T1000 (cell line): ENCODE results near the gene ZBTB16.

Experiments used
- DNase-seq: peaks from one replicate; lab custom pipeline; 2025; ENCODE audit warnings: mixed read lengths; lab: John Stamatoyannopoulos, UW

Gene ZBTB16

DNA sequence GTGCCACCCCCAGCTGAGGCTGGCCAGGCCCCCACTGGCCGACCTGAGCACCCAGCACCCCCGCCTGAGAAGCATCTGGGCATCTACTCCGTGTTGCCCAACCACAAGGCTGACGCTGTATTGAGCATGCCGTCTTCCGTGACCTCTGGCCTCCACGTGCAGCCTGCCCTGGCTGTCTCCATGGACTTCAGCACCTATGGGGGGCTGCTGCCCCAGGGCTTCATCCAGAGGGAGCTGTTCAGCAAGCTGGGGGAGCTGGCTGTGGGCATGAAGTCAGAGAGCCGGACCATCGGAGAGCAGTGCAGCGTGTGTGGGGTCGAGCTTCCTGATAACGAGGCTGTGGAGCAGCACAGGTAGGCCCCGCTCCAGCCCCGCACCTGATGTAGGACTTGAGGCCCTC lies 4.7 kb downstream of the ZBTB16 start:
- DNase-seq = no peak

DNA sequence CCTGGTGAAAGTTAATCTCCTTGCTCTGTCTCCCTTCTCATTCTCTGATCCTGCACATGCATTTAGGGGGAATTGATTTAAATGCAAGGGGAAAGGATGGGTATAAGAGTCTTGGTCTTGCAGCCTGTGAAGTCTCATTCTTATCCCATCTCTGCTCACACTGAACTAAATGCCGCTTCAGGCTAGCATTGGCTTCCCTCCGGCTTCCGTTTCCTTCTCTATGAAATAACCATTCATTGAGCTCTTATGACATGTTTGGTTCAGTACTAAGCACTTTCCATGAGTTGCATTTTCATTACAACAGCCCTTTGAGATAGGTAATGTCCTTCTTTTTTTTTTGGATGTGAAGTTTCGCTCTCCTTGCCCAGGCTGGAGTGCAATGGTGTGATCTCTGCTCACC lies 5.6 kb downstream of the ZBTB16 start:
- DNase-seq = no peak

DNA sequence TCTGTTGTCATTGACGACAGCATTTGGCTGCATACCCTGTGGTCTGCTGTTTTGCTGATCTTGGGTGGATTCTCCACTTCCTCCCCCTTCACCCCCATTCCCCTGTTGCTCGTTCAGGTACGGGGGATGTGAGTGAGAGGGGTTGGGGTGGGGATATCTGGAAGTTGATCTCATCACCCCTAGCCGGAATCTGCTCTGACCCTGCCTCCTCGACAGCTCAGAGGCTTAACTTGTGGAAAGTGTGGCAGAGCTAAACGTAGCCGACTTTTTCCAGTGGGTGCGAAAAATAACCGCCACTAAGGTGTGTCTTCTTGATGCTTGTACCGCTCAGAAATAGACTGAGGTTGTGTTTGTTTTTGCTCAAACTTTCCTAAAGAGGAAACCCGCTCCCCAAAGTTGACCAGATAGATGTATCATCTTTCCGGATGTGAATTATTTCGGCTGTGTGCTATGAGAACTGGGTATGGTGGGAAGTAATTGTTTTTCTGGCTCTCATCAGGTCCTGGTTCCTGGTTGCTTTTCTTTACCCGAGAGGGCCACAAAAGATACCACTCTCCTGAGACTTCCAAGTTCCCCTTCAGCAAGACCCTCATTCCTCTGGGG lies 6.6 kb downstream of the ZBTB16 start:
- DNase-seq = no peak

DNA sequence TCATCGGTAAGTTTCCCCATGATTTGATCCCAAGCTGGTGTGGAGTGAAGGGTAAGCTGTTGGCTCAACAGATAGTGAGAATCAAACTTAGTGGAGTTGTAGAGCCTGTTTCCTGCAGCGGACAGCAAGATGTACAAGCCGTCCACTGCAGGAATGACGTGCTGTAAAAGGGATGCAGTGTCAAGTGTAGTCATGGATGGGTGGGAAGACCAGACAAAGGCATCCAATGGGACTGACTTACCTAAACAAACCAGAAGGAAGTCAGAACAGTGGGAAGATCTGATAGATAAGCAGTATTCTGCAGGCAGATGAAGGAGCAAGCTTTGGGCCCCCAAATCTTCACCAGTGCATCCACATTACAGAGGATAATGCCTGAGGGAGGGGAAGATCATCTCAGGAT lies 8.8 kb downstream of the ZBTB16 start:
- DNase-seq = no peak

DNA sequence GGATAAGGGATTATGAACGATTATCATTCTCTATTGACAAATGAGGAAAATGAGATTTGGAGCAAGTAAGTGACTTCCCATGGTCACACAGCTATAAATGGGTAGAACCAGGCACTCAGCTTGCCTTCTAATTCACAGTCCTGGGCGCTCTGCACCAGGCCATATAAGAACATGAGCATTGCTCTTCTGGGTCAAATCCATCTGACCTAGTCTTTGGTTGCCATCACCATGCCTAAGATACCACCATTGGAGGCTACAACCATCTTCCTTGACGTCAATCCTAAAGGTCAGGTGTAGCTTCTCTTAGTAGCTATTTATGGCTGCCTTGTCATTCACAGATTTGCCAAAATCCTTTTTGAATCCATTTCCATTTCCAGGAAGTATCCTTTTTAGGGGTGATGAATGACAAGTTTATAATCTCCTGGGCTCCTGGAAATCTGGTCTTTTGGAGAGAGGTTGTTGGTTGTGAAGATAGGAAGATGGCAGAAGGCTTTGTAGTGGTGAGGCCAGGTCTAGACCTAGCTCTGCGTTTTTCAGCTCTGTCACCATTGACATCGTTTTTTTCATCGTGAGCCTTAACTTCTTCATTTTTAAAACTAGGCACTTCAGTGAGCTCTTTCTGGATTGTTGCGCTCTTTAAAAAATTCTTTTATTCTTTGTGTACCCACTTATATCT lies 11.1 kb downstream of the ZBTB16 start:
- DNase-seq = no peak

DNA sequence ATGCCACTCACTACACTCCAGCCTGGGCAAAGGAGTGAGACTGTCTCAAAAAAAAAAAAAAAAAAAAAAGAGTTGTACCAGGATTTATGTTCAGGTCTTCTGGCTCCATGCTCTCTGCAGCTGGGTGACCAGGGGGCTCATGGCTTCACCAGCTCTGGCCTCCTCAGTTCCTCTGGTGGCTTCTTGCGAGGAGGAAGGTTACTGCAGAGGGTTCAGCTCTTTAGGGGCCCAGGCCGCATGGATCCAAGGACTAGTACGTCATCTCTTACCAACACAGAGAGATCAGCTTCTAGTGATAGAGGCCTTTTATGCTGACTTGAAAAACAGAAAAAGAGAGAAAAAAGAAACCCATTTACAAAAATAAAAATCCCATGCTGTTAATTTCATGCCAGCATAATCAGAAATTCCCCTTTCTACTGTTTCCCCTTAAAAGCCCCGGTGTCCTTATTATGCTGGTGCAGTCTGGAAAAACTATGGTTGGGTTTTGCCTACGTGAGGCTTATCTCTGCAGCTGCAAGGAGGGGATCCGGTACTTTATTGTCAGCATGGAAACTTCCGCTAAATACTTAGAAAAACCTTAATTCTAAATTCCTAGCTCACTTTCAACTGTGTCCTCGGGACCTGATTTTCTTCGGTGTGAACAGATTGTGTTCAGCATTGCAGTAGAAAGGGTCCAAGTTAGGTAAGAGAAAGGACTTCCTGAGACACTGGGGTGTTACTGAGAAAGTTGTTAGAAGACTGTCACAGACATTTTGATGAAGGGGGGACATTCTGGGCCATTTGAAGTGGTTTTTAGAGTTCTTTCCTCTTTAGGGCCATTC lies 13.7 kb downstream of the ZBTB16 start:
- DNase-seq = no peak

DNA sequence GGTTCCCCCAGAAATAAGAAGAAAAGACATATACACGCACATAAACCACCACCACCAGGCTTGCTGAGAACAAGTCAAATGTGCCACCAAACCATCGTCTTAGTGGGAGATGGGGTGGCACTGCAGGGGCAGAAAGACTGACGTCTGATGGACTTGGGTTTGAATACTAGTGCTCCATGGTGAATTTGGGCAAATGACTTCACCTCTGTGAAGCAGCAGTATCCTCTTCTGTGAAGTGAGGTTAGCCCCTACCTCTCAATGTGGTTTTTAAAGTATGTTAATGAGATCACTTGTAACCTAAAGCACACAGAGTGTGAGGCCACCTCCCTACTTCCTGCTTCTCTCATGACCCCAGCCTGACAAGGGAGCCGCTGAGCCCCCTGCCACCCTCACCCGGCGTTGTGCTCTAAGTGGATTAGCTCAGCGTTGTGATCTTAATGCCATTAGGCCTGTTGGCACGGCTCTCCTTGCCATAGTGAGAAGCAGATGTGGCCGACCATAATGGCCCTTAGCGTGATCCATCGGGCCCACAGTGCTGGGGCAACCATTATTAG lies 14.4 kb downstream of the ZBTB16 start:
- DNase-seq = no peak

DNA sequence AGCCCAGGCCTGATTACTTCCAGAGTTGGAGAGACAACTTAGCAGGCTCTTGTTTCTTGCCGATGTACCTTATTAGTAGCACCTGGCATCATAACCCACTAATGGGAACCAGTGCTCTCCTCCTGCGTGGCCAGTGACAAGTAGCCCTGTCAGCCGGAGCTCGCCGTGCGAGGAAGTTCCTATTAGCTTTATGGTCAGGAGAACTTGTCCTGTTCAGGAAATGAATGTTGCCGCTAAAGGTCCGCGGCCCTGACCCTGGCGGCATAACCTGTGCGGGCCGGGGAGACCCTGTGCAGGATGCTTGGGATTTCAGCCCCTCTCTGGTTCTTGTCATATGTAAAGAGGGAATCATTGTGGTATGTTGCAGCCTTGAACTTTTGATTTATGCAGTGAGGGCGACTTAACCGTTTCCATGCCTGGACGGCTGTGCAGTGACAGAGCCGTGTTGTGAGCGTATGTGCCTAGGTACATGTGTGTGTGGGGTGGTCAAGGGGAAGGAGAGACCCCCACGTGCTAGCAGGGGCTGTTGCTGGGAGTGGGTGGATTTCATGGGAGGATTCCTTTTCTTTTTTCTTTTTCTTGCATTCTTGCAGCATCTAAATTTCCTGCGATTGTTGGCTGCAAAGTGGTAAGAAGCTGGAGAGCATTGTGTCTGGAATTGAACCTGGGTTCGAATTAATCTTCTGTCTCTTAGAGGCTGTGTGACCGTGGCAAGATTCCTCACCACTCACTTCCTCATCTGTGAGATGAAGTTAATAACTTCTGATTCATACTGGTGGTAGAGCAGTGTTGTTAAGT lies 15.2 kb downstream of the ZBTB16 start:
- DNase-seq = no peak

DNA sequence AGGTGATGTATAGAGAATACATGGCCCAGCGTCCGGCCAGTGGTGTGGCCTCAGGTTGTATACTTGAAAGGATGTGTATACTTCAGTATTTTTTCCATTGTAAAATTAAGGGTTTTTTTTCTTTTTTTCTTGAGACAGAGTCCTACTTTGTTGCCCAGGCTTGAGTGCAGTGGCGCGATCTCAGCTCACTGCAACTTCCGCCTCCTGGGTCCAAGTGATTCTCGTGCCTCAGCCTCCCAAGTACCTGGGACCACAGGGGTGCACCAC lies 15.8 kb downstream of the ZBTB16 start:
- no peak for DNase-seq

DNA sequence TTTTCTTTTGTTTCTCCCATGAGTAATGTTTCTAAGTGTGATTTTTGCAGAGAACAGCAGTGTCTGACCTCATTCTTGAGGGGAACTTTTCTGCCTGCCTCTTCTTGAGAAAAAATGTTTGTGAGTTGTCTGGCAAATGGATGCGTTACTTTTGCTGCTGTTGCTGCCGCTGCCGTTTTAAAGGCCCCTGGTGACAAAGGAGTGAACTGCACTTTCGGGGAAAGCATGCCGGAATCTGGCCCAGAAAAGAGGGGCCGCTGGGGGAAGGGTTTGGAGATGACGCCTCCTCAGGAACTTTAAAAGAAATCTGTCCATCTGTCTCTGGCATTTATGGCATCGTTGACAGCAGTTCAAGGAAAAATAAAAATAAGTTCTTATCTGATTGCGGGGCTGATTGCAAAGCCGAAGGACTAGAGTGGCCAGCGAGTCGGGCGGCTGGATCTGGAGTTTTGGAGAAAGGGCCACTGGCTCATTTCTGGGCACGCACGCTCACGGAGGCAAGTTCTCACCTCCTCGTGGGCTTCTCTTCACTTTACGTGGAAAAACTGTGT lies 16.5 kb downstream of the ZBTB16 start:
- no peak for DNase-seq

DNA sequence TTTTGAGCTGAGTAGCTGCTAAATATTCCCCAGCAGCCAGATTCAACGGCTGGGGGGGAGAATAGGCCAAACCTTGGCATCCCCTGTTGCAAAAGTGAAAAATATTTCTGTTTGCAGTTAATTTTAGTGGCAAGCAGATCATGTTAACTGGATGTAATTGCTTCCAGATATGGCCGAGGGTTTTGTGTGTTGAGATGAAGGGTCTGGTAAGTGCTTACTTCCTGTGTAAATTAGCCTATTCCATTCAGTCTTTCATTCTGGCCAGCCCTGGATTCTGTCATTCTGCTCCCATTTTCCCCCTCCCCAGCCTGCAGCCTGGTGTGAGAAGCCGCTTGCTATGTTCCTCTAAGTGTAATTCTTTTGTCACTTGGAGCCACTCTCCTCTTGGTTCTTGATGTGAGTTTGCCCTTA lies 17.4 kb downstream of the ZBTB16 start:
- no peak for DNase-seq

DNA sequence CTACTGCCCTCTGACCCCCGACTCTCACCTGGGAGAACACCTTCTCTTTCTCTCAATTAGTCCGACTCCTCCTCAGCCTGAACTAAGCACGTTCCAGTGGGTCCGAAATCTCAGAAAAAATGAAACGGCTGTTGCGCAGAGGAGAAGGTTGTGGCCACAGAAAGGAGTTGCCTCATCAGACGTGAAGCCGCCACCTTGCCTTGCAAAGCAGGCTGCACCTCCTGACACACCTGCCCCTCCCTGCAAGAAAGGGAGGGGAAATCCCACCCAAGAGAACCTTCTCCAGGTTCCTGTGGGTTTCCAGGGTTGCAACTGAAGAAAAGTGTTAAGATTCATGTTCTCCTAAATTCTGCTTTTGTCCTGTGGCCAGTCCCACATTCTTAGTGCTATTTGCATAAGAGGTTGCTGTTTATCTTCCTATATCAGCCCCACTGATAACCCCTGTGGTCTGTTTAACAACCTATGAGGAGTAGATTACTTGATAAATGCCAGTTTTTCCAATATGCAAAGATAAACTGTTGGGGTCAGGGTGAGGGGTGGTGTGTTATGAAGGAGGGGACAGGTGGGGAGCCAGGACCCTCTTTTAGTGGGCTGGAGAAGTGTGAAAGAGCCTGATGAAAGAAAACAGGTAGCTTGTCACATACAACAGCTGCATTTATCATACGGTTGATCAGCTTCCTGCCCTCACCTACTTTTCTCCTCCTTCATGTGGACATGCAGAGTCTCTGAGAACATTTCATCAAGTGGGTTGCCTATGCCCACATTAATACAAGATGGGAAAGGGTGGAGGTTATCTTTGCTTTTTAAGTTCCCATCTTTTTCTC lies 18.2 kb downstream of the ZBTB16 start:
- DNase-seq = no peak

DNA sequence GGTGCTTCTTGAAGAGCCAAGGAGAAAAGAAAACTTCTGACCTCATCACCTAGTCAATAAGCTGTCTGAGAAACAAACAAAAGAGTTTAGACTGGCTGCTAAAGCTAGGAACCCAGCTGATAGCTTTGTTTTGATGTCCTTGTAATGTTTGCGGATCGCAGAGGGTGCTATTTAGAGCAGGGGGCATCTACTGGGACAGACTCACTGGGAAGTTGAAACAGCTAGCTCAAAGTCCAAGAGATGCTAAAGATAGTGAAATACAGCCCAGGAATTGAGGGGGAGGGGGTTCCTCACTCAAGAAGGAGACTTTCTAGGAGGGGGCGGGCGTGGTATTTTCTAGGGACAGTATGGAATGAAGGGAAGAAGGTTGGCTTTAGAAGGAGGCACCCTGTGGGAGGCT lies 18.9 kb downstream of the ZBTB16 start:
- DNase-seq = no peak

DNA sequence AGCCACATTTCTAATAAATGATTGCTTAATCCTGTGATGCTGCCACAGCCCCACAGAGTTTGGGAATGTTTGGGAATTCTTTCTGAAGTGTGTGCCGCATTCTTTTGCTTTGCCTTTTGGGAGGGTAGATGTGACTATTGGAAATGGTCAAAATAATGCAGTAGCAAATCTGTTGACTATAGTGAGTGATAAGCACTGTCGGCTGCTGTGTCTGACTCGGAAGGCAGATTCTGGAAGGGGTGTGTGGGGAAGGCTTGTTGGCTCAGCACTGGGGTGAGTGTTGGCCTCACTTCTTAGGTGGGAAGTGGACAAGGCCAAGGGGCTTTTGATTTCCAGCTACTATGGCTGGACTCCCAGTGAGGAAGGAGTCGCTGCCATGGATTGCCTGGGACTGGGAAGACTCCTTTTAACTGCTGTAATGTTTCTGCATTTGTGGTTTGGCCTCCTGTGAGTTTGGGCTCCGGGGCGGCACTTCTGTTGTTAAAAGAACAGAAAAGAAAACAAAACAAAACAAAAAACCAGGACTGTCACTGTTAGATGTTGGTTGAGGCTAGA lies 20.1 kb downstream of the ZBTB16 start:
- DNase-seq = no peak

DNA sequence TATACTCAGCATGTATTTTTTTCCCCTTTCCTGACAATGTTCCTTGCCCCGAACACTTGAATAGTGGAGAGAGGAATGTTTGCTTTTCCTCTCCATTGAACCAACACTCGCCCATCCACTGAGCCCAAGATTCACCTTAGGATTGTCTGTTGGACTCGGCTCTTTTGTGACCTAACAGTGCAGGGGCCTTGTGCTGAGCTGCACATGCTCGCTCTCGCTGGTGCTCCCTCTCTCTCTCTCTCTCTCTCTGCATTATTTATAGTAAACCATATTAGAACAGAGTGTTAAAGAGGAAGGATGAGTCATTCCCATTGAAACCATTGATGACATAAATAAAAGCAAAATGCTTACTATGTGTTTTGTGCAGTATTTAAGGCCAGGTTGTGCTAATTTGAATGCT lies 20.7 kb downstream of the ZBTB16 start:
- no peak for DNase-seq

DNA sequence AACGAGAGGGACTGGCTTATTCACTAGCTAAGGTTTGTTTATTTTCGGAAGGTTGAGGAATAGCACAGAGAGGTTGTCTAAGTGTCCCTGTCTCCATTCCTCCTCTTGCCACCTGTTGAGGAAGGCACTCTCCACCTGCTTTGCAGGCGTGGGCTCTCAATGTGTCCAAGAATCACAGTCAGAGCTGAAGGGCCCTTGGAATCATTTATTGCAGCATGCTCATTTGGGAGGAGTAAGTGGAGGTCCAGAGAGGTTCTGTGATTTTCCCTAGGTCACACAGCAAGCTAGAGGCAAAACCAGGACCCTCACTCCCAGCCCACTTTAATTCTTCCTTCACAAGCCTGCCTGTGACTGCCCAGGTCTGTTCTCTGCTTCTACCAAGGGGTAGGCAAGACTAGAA lies 21.3 kb downstream of the ZBTB16 start:
- no peak for DNase-seq

DNA sequence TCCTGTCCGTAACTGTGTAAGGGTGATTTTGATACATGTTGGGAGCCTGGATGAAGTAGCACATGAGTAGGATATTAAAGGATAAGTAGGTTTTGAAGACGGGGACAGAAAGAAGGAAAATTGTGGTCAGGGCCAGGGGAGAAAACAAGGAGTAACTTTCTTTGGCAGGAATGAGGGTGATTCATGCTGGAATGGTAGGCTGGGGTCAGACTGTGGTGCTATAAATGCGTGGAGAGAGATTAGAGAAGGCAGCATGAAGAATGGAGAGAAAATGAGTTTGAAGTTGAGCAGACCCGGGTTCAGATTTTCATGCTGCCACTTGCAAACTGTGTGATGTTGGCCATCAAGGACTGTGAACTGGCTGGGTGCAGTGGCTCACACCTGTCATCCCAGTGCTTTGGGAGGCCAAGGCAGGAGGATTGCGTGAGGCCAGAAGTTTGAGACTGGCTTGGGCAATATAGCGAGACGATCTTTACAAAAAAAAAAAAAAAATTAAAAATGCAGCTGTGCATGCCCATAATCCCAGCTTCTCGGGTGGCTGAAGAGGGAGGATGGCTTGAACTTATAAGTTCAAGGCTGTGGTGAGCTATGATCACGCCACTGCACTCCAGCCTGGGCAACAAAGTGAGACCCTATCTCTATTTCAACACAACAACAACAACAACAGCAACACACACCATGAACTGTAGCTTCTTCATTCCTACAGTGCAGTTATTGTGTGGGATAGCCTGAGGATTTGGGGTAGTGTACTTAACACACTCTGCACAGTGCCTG lies 22.3 kb downstream of the ZBTB16 start:
- no peak for DNase-seq

DNA sequence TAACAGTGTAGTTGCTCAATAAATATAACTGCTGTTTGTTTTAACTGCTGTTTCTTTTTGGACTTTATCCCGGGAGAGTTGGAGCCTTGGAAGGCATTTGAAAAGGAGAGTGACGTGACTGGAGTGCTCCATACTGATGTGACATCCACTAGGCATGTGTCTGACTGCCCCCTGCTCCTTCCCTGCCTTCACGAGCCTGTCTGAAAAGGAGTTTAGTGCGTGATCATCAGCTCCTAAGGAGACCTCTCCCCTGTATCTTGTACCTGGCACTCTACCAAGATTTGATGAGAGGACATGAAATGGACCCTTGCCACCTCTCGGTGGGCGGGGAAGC lies 22.9 kb downstream of the ZBTB16 start:
- no peak for DNase-seq

DNA sequence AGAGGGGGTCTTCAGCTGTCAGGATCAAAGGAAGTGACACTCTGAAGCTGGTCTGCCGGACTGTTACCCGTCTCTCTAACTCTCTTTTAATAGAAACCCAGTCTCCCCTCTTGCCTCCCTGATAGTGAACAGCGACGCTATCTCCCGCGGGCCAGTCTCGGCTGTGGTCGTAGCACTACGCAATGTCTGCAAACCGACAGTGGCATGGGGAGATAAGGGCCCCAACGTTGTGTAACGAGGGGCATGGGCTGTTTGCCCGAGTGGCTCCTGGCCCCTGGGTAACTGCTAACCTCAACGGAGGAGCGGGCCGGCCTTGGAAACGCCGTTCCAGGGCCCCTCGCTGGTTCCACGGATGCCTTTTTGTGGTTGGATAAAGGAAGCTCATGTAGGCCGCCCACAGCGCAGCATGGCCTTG lies 23.3 kb downstream of the ZBTB16 start:
- DNase-seq = no peak
